Ishikawa (cell line): ENCODE results near the gene ROCK1.

Experiments used
- CEBPB ChIP-seq: IDR thresholded peaks from 2 replicates; pipeline ENCODE4 v1.6.1; 2012
- CREB1 ChIP-seq: IDR thresholded peaks from 2 replicates; pipeline ENCODE4 v1.6.1; 2012; ENCODE audit warnings: low read depth
- EGR1 ChIP-seq: IDR thresholded peaks from 2 replicates; pipeline ENCODE4 v1.6.1; 2012
- EP300 ChIP-seq: IDR thresholded peaks from 2 replicates; pipeline ENCODE4 v1.6.1; 2012; ENCODE audit warnings: borderline replicate concordance
- FOXM1 ChIP-seq: IDR thresholded peaks from 2 replicates; pipeline ENCODE4 v1.6.1; 2012; ENCODE audit warnings: low read depth, borderline replicate concordance
- MAX ChIP-seq: IDR thresholded peaks from 2 replicates; pipeline ENCODE4 v1.6.1; 2012
- NFIC ChIP-seq: IDR thresholded peaks from 2 replicates; pipeline ENCODE4 v1.6.1; 2012
- RAD21 ChIP-seq: IDR thresholded peaks from 2 replicates; pipeline ENCODE4 v1.6.1; 2012; ENCODE audit warnings: low read depth
- TAF1 ChIP-seq: IDR thresholded peaks from 2 replicates; pipeline ENCODE4 v1.6.1; 2012; ENCODE audit warnings: low read depth, mild to moderate bottlenecking
- TCF12 ChIP-seq: IDR thresholded peaks from 2 replicates; pipeline ENCODE4 v1.6.1; 2012; ENCODE audit warnings: low read depth
- TEAD4 ChIP-seq: IDR thresholded peaks from 2 replicates; pipeline ENCODE4 v1.6.1; 2012
- YY1 ChIP-seq: IDR thresholded peaks from 2 replicates; pipeline ENCODE4 v1.6.1; 2012; ENCODE audit warnings: low read depth
- ZBTB7A ChIP-seq: IDR thresholded peaks from 2 replicates; pipeline ENCODE4 v1.6.1; 2012; ENCODE audit warnings: low read depth
- TF ChIP-seq, protein P1 (sequence below): IDR thresholded peaks from 2 replicates; pipeline ENCODE4 v1.6.1; 2012; ENCODE audit warnings: low read depth, mild to moderate bottlenecking
- TF ChIP-seq, protein P2 (sequence below): IDR thresholded peaks from 2 replicates; pipeline ENCODE4 v1.6.1; 2012

Gene ROCK1

GRCh38 chr18:21099442-21099841 lies 12.2 kb downstream of the ROCK1 start:
- TF ChIP-seq MAX (no peak), CEBPB (no peak), YY1 (no peak), CREB1 (no peak), TAF1 (no peak), EGR1 (no peak), ZBTB7A (no peak), EP300 (no peak), TEAD4 (no peak), NFIC (no peak), TCF12 (no peak)
- TF ChIP-seq, protein P1, sequence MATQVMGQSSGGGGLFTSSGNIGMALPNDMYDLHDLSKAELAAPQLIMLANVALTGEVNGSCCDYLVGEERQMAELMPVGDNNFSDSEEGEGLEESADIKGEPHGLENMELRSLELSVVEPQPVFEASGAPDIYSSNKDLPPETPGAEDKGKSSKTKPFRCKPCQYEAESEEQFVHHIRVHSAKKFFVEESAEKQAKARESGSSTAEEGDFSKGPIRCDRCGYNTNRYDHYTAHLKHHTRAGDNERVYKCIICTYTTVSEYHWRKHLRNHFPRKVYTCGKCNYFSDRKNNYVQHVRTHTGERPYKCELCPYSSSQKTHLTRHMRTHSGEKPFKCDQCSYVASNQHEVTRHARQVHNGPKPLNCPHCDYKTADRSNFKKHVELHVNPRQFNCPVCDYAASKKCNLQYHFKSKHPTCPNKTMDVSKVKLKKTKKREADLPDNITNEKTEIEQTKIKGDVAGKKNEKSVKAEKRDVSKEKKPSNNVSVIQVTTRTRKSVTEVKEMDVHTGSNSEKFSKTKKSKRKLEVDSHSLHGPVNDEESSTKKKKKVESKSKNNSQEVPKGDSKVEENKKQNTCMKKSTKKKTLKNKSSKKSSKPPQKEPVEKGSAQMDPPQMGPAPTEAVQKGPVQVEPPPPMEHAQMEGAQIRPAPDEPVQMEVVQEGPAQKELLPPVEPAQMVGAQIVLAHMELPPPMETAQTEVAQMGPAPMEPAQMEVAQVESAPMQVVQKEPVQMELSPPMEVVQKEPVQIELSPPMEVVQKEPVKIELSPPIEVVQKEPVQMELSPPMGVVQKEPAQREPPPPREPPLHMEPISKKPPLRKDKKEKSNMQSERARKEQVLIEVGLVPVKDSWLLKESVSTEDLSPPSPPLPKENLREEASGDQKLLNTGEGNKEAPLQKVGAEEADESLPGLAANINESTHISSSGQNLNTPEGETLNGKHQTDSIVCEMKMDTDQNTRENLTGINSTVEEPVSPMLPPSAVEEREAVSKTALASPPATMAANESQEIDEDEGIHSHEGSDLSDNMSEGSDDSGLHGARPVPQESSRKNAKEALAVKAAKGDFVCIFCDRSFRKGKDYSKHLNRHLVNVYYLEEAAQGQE: no peak
- TF ChIP-seq, protein P2, sequence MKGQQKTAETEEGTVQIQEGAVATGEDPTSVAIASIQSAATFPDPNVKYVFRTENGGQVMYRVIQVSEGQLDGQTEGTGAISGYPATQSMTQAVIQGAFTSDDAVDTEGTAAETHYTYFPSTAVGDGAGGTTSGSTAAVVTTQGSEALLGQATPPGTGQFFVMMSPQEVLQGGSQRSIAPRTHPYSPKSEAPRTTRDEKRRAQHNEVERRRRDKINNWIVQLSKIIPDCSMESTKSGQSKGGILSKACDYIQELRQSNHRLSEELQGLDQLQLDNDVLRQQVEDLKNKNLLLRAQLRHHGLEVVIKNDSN: no peak

DNA sequence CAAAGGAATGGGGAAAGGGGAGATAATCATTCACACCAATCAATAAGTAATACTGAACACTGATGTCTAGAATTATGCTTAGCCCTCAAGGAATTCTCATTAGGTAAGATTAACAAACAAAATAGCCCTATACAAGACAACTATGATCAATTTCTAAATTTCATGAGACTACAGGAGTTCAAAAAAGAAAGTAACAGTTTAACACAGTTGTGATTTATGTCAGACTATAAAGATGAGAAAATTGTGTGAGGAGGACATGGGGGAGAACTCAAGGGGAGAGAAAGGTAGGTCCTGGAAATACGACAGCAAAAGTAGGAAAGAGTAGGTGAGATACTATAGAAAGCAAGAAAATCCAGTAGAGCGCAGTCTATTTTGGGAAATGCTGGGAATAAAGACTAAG lies 14.9 kb downstream of the ROCK1 start:
- no peak for TF ChIP-seq MAX
- TF ChIP-seq, protein P2: no peak
- TF ChIP-seq EP300: no peak
- TF ChIP-seq YY1: no peak

- TF ChIP-seq, protein P1: no peak
- TF ChIP-seq TEAD4 (no peak), EP300 (no peak), YY1 (no peak)
Observed at GRCh38 chr18:21093133-21093532, 18.5 kb downstream of the ROCK1 start.

DNA sequence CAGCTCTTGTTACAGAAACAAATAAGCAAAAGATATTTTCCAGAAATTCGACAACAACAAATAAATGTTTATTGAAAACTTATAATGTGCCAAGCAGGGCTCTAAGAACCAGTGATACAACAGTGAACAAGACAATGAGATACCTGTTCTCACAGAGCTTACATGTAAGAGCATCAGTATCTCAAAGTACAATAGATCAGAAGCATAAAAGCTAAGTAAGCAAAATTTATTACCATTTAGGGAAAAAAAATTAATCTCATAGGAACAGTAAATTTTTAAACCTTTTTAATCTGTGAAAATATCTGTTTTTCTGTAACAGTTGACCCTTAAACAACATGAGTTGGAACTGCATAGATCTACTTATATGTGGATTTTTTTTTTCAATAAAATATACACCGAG lies 20.9 kb downstream of the ROCK1 start:
- TF ChIP-seq TEAD4: no peak
- TF ChIP-seq YY1: no peak
- TF ChIP-seq EP300: no peak
- no peak for TF ChIP-seq CREB1
- TF ChIP-seq FOXM1: no peak
- TF ChIP-seq CEBPB: no peak
- TF ChIP-seq EGR1: no peak

DNA sequence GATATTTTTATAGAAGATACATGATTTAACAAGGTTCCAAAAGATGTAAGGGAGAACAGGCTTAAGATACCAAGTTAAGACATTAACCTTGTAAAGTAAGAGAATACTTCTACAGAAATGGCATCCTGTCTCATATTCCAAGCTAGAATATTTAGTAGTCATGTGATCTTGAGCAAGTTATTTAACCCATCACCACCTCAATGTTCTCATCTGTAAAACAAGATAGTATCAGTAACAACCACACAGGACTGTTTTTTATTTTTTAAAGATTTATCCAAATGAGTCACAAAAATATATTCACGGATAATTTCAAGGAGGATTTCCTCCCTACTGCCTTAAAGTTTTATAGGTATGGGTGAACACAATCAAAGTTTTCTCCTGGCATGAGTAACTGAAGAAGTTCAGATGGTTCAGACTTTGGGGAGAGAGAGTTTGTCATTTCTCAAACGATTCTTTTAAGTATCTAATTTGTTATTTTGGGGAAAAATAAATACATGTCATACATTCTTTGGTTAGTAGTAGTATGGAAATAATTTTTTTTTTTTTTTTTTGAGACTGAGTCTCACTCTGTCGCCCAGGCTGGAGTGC lies 25.9 kb downstream of the ROCK1 start:
- TF ChIP-seq, protein P1: no peak
- TF ChIP-seq RAD21 (no peak), NFIC (no peak), TAF1 (no peak), CEBPB (no peak), TCF12 (no peak), CREB1 (no peak), FOXM1 (no peak), EP300 (no peak), EGR1 (no peak), TEAD4 (no peak), YY1 (no peak)
- TF ChIP-seq, protein P2: no peak
